ENCODE results near the gene HS1BP3. TPM values are rescaled to one million over a fixed set of nuclear protein-coding genes. Genes with fewer than 3 reads are reported as not detected.

HS1BP3 gene
- polyA plus RNA-seq, 1 experiment = 14.2 TPM

GRCh38 chr2:20576598-20577115 lies 74.2 kb downstream of the HS1BP3 start:
- H3K9me3 ChIP-seq (ENCODE audit: control insufficient read depth, insufficient read depth, low read length) = peaks cover 9% of the 10 kb centered on the region
- DNase-seq (ENCODE audit: low read depth, low spot score) = no peak
- no peak overlapping the region for H3K27ac ChIP-seq (ENCODE audit: low read depth, low read length)
- ChIA-PET CTCF (no interaction called here), POLR2A (no interaction called here)
- H3K4me3 ChIP-seq (ENCODE audit: low read depth, low read length) = no peak overlapping the region
- H3K27me3 ChIP-seq (ENCODE audit: control insufficient read depth, insufficient read depth, low read length) = peaks cover 3% of the 10 kb centered on the region
- TF ChIP-seq CTCF (IDR thresholded peaks at IDR 0.05; ENCODE audit: low read depth, low read length) = no peak

GRCh38 chr2:20575935-20576597 lies 74.8 kb downstream of the HS1BP3 start:
- H3K27ac ChIP-seq (ENCODE audit: low read depth, low read length) = no peak overlapping the region
- CTCF ChIA-PET = no interaction called here

GRCh38 chr2:20575414-20575813 lies 75.5 kb downstream of the HS1BP3 start:
- H3K27ac ChIP-seq (ENCODE audit: low read depth, low read length) = no peak overlapping the region

More at GRCh38 chr2:20575935-20576597, 74.8 kb downstream of the HS1BP3 start:
- DNase-seq (ENCODE audit: low read depth, low spot score) = no peak
- peaks cover 3% of the 10 kb centered on the region; the same call in 1 of the 2 replicates for H3K9me3 ChIP-seq (ENCODE audit: control insufficient read depth, insufficient read depth, low read length)
- TF ChIP-seq CTCF (IDR thresholded peaks at IDR 0.05; ENCODE audit: low read depth, low read length) = no peak
- peaks cover 3% of the 10 kb centered on the region for H3K27me3 ChIP-seq (ENCODE audit: control insufficient read depth, insufficient read depth, low read length)
- POLR2A ChIA-PET = interaction anchor here (0.6 kb wide), 1 partner anchor 567 kb away, joined by 3 read pairs; no protein-coding TSS in a partner anchor
- H3K4me3 ChIP-seq (ENCODE audit: low read depth, low read length) = no peak overlapping the region

GRCh38 chr2:20574930-20575329 lies 76.0 kb downstream of the HS1BP3 start:
- CTCF ChIA-PET = interaction anchor here (1.1 kb wide), 1 partner anchor 17 kb away, joined by 3 read pairs; no protein-coding TSS in a partner anchor
- DNase-seq (ENCODE audit: low read depth, low spot score) = no peak
- H3K27ac ChIP-seq (ENCODE audit: low read depth, low read length) = no peak overlapping the region
- TF ChIP-seq CTCF (IDR thresholded peaks at IDR 0.05; ENCODE audit: low read depth, low read length) = no peak
- H3K27me3 ChIP-seq (ENCODE audit: control insufficient read depth, insufficient read depth, low read length) = peaks cover 3% of the 10 kb centered on the region
- POLR2A ChIA-PET = no interaction called here
- no peaks in the 10 kb centered on the region; the same call in 1 of the 2 replicates for H3K9me3 ChIP-seq (ENCODE audit: control insufficient read depth, insufficient read depth, low read length)
- no peak overlapping the region for H3K4me3 ChIP-seq (ENCODE audit: low read depth, low read length)

More at GRCh38 chr2:20575414-20575813, 75.5 kb downstream of the HS1BP3 start:
- peaks cover 3% of the 10 kb centered on the region for H3K27me3 ChIP-seq (ENCODE audit: control insufficient read depth, insufficient read depth, low read length)
- H3K4me3 ChIP-seq (ENCODE audit: low read depth, low read length) = no peak overlapping the region
- H3K9me3 ChIP-seq (ENCODE audit: control insufficient read depth, insufficient read depth, low read length) = no peaks in the 10 kb centered on the region; the same call in 1 of the 2 replicates
- TF ChIP-seq CTCF (IDR thresholded peaks at IDR 0.05; ENCODE audit: low read depth, low read length) = no peak
- ChIA-PET CTCF (no interaction called here), POLR2A (interaction anchor here (0.6 kb wide), 1 partner anchor 566 kb away, joined by 3 read pairs; no protein-coding TSS in a partner anchor)
- DNase-seq (ENCODE audit: low read depth, low spot score) = no peak

GRCh38 chr2:20574423-20574911 lies 76.4 kb downstream of the HS1BP3 start:
- peaks cover 3% of the 10 kb centered on the region for H3K27me3 ChIP-seq (ENCODE audit: control insufficient read depth, insufficient read depth, low read length)
- H3K9me3 ChIP-seq (ENCODE audit: control insufficient read depth, insufficient read depth, low read length) = no peaks in the 10 kb centered on the region; the same call in 1 of the 2 replicates
- no peak overlapping the region for H3K27ac ChIP-seq (ENCODE audit: low read depth, low read length)
- no peak for TF ChIP-seq CTCF (IDR thresholded peaks at IDR 0.05; ENCODE audit: low read depth, low read length)
- H3K4me3 ChIP-seq (ENCODE audit: low read depth, low read length) = no peak overlapping the region
- no peak for DNase-seq (ENCODE audit: low read depth, low spot score)
- POLR2A ChIA-PET = interaction anchor here (1.1 to 1.7 kb wide), 2 partner anchors 124 to 127 kb away, joined by 3 to 7 read pairs; partner anchors contain the start of gene RHOB
- CTCF ChIA-PET = interaction anchor here (0.8 to 1.1 kb wide), 2 partner anchors 17 to 28 kb away, joined by 3 to 4 read pairs; no protein-coding TSS in a partner anchor
